Breast epithelium (tissue), 4 donors: Measurements from ENCODE around the gene TTC9B. TPM values are rescaled to one million over a fixed set of nuclear protein-coding genes. Genes with fewer than 3 reads are reported as not detected.
A peak's percentile ranks its signal among the peaks of the same experiment; 100 is the strongest.

Source experiments
- DNase-seq, 2 donors: peaks; one replicate each; pipeline ENCODE4 v3.0.0-alpha.2; 2019; ENCODE audit warnings: low spot score in 2 of 2
- H3K27ac ChIP-seq, 2 donors: fragments of 200-600 bp; sonication (generic) in 1 of 2; one replicate each; pipeline ENCODE4 v1.5.1; 2016 to 2019; ENCODE audit warnings: mild to moderate bottlenecking in 1 of 2
- H3K27me3 ChIP-seq, 2 donors: fragments of 200-600 bp; sonication (generic) in 1 of 2; one replicate each; pipeline versions ENCODE4 v1.5.1 to v1.6.0; 2017 to 2019; ENCODE audit warnings: control low read depth in 1 of 2, mild to moderate bottlenecking in 1 of 2
- H3K36me3 ChIP-seq: fragments of 200-600 bp; one replicate; pipeline ENCODE4 v1.5.1; 2019
- H3K4me1 ChIP-seq, 2 donors: fragments of 200-600 bp; sonication (generic); one replicate each; pipeline ENCODE4 v1.5.1; 2016 to 2019; ENCODE audit warnings: control low read depth in 1 of 2
- H3K4me3 ChIP-seq, 3 donors: fragments of 200-600 bp; sonication (generic); 1 replicate in 2 of 3; 2 replicates in 1 of 3; pipeline ENCODE4 v1.5.1; 2016 to 2019; ENCODE audit warnings: mild to moderate bottlenecking in 3 of 3, moderate library complexity in 2 of 3
- H3K9me3 ChIP-seq, 2 donors: fragments of 200-600 bp; sonication (generic) in 1 of 2; one replicate each; pipeline ENCODE4 v1.5.1; 2016 to 2019; ENCODE audit warnings: control low read depth in 1 of 2
- CTCF ChIP-seq, 3 donors: fragments of 450-650 bp; IDR thresholded peaks; one replicate each; pipeline ENCODE4 v1.5.1; 2016 to 2017; ENCODE audit warnings: antibody characterized with exemption in 3 of 3, mild to moderate bottlenecking in 3 of 3, moderate library complexity in 3 of 3
- POLR2A ChIP-seq: fragments of 450-650 bp; IDR thresholded peaks from one replicate; pipeline ENCODE4 v1.6.1; 2016; ENCODE audit warnings: antibody characterized with exemption, mild to moderate bottlenecking, moderate library complexity
- POLR2AphosphoS5 ChIP-seq, 3 donors: sonication (generic); formaldehyde crosslinking; IDR thresholded peaks; one replicate each; pipeline ENCODE4 v1.6.1; 2017; ENCODE audit warnings: antibody characterized with exemption in 3 of 3
- intact Hi-C: fragments of 100-400 bp; cut with DNase I; formaldehyde crosslinking; loops from one replicate; pipeline ENCODE4 v1.15.1; 2023; ENCODE audit warnings: low total_unique reads
- total RNA-seq, 3 donors: library from RNA; depleted of rRNA; stranded (reverse); fragments of >200 nt; gene quantifications; one replicate each; pipeline ENCODE4 v1.1.0, GENCODE V29; 2016

Gene TTC9B
- total RNA-seq, 3 donors from 2014 or later: 0.29 TPM; not detected in 2

GRCh38 chr19:40229926-40230417 lies 11.8 kb upstream of the TTC9B start:
- H3K27me3 ChIP-seq: peaks cover 0 to 17% of the 10 kb centered on the region in 2 donors
- H3K27ac ChIP-seq: no peak overlapping the region
- peaks cover 0 to 7% of the 10 kb centered on the region in 2 donors for H3K4me1 ChIP-seq
- no peak for TF ChIP-seq POLR2AphosphoS5 (IDR thresholded peaks at IDR 0.05)
- no peak for DNase-seq
- H3K9me3 ChIP-seq: no peaks in the 10 kb centered on the region
- intact Hi-C loops: no loop called here
- H3K36me3 ChIP-seq: no peaks in the 10 kb centered on the region
- H3K4me3 ChIP-seq: no peak overlapping the region

DNA sequence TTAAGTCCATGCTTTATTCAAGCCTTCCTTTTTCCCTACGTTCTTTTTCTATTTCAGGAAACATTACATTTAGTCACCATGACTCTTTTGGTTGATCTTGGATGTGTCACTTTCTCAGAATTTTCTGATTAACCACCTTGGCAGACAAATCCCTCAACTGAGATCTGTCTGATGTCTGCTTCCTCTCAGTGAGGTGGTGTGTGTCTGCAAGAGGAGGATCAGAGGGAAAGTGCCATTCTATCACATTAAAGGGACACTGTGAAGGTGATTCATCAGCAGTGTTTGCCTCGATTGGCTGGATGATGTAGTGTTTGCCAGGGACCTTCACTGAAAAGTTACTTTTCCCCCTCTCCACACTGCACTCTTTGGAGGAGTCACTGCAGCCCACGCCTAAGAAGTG lies 11.3 kb upstream of the TTC9B start:
- H3K4me3 ChIP-seq: no peak overlapping the region
- peaks cover 3 to 20% of the 10 kb centered on the region in 2 donors for H3K27me3 ChIP-seq
- intact Hi-C loops: no loop called here
- H3K4me1 ChIP-seq: peaks cover 0 to 7% of the 10 kb centered on the region in 2 donors
- no peak overlapping the region for H3K27ac ChIP-seq
- no peaks in the 10 kb centered on the region for H3K36me3 ChIP-seq
- no peaks in the 10 kb centered on the region for H3K9me3 ChIP-seq
- TF ChIP-seq CTCF (IDR thresholded peaks at IDR 0.05) (no peak), POLR2AphosphoS5 (IDR thresholded peaks at IDR 0.05) (no peak), POLR2A (no peak)
- DNase-seq: no peak

- Histone ChIP-seq H3K4me3 (no peak overlapping the region), H3K4me1 (peaks cover 0 to 7% of the 10 kb centered on the region in 2 donors), H3K27ac (no peak overlapping the region), H3K36me3 (no peaks in the 10 kb centered on the region), H3K27me3 (peaks cover 6 to 26% of the 10 kb centered on the region in 2 donors), H3K9me3 (no peaks in the 10 kb centered on the region)
- no peak for TF ChIP-seq POLR2A
- no peak for TF ChIP-seq CTCF (IDR thresholded peaks at IDR 0.05)
- TF ChIP-seq POLR2AphosphoS5 (IDR thresholded peaks at IDR 0.05): no peak
- intact Hi-C loops: no loop called here
- DNase-seq: no peak
Measured at GRCh38 chr19:40228863-40229262, 10.7 kb upstream of the TTC9B start.

GRCh38 chr19:40228346-40228745 lies 10.2 kb upstream of the TTC9B start:
- no peaks in the 10 kb centered on the region for H3K9me3 ChIP-seq
- peaks cover 6 to 32% of the 10 kb centered on the region in 2 donors for H3K27me3 ChIP-seq
- no peak for DNase-seq
- peaks cover 0 to 7% of the 10 kb centered on the region in 2 donors for H3K4me1 ChIP-seq
- no peaks in the 10 kb centered on the region for H3K36me3 ChIP-seq
- H3K27ac ChIP-seq: no peak overlapping the region
- intact Hi-C loops: no loop called here
- TF ChIP-seq POLR2A (no peak), POLR2AphosphoS5 (IDR thresholded peaks at IDR 0.05) (no peak)
- no peak overlapping the region for H3K4me3 ChIP-seq

- no peak for TF ChIP-seq CTCF (IDR thresholded peaks at IDR 0.05)
- TF ChIP-seq POLR2A: no peak
- no peak for TF ChIP-seq POLR2AphosphoS5 (IDR thresholded peaks at IDR 0.05)
- intact Hi-C loops: no loop called here
- peaks cover 0 to 7% of the 10 kb centered on the region in 2 donors for H3K4me1 ChIP-seq
- H3K27me3 ChIP-seq: peaks cover 9 to 37% of the 10 kb centered on the region in 2 donors
- H3K27ac ChIP-seq: no peak overlapping the region
- no peaks in the 10 kb centered on the region for H3K9me3 ChIP-seq
- peak overlapping the region; percentile 25 to 43 (median 25) for H3K4me3 ChIP-seq
- DNase-seq: no peak
- no peaks in the 10 kb centered on the region for H3K36me3 ChIP-seq
Measured at GRCh38 chr19:40225440-40226305, 7.5 kb upstream of the TTC9B start.
